GM12864 (cell line): Measurements from ENCODE around the gene ST7.
A peak's percentile ranks its signal among the peaks of the same experiment; 100 is the strongest.

Experiments
- DNase-seq: peaks from one replicate; pipeline ENCODE4 v3.0.0-alpha.2; 2011; ENCODE audit warnings: low read depth
- H3K4me3 ChIP-seq: 2 replicates; pipeline ENCODE4 v1.5.1; 2011; ENCODE audit warnings: mild to moderate bottlenecking, low read depth, low read length, control low read depth
- TF ChIP-seq, protein P1 (sequence below): IDR thresholded peaks from 2 replicates; pipeline ENCODE4 v1.5.1; 2011; ENCODE audit warnings: low read depth, mild to moderate bottlenecking, moderate library complexity, low read length, control low read depth, inconsistent platforms; ENCODE audit errors: missing control alignments

ST7 gene

DNA sequence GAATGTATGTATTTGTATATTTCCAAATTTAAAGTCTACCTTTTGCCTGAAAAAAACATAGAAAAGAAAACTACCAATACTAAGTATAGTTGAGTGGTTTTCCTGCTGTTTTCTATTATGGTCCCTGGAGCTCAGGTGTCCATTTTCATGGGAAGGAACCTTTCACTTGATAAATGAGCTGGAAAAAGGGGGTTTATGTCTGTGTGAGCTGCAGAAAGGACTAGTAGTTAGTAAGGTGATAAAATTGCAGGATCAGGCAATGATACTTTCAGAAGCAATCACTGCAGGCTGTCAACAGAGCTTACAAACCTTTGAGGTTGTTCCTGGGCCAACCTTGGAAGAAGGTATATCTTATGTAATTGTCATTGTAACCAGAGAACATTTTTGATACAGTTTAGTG lies 48.0 kb downstream of the ST7 start:
- TF ChIP-seq, protein P1, sequence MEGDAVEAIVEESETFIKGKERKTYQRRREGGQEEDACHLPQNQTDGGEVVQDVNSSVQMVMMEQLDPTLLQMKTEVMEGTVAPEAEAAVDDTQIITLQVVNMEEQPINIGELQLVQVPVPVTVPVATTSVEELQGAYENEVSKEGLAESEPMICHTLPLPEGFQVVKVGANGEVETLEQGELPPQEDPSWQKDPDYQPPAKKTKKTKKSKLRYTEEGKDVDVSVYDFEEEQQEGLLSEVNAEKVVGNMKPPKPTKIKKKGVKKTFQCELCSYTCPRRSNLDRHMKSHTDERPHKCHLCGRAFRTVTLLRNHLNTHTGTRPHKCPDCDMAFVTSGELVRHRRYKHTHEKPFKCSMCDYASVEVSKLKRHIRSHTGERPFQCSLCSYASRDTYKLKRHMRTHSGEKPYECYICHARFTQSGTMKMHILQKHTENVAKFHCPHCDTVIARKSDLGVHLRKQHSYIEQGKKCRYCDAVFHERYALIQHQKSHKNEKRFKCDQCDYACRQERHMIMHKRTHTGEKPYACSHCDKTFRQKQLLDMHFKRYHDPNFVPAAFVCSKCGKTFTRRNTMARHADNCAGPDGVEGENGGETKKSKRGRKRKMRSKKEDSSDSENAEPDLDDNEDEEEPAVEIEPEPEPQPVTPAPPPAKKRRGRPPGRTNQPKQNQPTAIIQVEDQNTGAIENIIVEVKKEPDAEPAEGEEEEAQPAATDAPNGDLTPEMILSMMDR, result no peak
- DNase-seq, result no peak
- no peak overlapping the region for H3K4me3 ChIP-seq

DNA sequence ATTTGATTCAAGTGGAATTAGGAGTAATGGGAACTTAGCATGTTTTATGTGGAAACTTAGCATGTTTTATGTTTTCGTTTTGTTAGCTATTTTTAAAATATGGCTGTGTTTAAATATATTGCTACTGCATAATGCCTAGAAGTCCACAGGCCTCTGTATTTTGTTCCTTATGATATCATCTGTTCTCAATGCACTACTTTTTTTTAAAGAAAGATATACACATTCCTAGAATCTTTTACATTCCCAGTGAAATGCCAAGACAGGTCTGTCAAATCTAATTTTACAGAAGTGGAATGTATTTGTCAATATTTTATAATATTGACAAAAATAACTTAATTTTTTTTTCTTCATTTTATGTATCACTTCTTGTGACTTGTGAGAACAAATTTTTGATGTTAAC lies 51.6 kb downstream of the ST7 start:
- H3K4me3 ChIP-seq, result no peak overlapping the region
- TF ChIP-seq, protein P1, result no peak
- DNase-seq, result no peak

DNA sequence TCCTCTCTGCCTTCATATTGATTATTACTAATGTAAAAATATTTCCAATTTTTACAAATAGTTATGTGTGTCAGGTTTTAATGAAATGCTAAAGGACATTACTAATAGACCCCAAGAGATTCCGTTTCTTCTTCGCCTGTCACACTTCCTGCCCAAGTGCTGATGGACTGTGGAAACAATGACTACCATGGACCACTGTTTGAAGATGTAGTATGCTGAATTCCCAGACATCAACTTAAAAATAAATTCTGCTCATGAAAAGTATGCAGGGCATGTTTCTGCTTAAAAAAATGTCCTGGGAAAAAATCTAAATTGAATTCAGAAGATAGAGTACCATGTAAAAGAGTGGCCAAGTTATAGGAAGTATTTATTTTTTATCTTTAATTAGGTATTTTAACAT lies 52.1 kb downstream of the ST7 start:
- DNase-seq, result no peak
- TF ChIP-seq, protein P1, result no peak
- H3K4me3 ChIP-seq, result no peak overlapping the region

DNA sequence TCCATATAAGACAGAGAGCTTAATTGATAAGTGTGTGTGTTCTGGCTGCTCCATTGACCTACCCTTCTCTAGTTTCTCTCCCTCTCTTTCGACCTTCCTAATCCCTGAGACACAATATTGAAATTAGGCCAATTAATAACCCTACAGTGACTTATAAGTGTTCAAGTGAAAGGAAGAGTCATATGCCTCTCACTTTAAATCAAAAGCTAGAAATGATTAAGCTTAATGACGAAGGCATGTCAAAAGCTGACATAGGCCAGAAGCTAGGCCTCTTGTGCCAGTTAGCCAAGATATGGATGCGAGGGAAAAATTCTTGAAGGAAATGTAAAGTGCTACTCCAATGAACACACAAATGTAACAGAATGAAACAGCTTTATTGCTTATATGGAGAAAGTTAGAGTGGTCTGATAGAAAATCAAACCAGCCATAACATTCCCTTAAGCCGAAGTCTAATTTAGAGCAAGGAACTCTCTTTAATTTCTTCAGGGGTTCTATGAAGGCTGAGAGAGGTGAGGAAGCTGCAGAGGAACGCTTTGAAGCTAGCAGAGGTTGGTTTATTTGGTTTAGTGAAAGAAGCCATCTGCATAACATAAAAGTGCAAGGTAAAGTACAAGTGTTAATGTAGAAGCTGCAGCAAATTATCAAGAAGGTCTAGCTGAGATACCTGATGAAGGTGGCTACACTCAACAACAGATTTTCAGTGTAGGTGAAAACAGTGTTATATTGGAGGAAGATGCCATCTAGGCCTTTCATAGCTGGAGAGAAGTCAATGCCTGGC lies 53.8 kb downstream of the ST7 start:
- DNase-seq, result no peak
- no peak overlapping the region for H3K4me3 ChIP-seq
- TF ChIP-seq, protein P1, result no peak

DNA sequence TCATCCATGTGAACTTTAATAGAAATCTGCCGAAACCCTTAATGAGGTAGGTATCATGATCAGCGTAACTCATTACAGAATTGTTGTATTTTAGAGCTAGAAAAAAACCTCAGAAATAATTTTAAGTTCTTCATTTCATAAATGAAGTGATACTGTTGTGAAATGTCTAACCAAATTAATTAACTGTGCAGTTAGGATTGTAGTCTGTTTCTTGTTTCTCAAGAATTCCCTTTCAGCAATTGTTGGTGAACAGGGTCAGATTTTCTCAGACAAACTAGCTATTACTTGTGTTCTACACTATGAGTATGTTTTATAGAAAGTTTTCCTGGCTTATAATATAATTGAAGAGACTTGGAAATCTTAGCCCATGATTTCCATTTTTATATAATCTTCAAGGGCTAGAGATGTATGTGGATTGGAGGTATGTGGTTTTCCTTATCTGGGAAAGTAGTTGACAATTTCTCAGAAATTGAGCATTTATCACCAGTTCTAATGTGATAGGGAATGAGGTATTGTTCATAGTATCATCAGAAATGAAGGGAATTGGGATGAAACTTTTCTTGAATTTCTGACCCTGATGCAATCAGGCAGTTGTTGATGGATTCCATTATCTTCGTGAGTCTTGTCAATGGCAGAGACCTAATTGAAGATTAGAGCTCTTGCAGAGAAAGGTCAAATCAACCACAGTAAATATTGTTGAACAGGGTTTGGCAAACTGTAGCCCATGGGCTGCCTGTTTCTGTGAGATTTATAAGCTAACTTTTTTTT lies 55.0 kb downstream of the ST7 start:
- no peak overlapping the region for H3K4me3 ChIP-seq
- DNase-seq, result no peak
- TF ChIP-seq, protein P1, result no peak

DNA sequence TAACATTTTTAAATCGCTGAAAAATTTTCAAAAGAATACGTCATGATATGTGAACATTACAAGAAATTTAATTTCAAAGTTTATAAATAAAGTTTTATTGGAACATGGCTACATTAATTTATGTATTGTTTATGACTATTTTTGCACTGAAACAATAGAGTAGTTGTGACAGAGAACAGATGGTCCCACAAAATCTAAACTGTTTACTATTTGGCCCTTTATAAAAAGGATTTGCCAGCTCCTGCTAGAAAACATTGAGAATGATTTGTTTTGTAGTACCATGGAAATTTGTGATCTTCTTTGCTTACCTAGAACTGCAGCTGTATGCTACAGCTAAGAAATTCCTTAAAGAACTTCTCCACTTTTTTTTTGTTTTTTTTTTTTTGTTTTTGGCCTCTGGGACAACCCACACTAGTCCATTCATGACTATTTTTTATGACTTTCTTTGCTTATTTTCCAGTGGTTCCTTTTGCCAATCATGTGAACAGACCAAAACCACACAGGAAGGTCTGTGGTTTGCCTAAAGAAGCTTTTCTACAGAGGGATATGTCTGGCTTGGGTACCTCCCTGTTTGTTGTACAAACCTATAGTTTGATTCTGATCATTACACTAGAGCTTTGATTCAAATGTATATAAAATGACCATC lies 55.7 kb downstream of the ST7 start:
- DNase-seq, result peak; percentile 41
- H3K4me3 ChIP-seq, result no peak overlapping the region
- TF ChIP-seq, protein P1, result no peak
